GM12878 (cell line): ENCODE measurements around the gene COL28A1. TPM values are rescaled to one million over a fixed set of nuclear protein-coding genes. Genes with fewer than 3 reads are reported as not detected.

Source experiments
- ATAC-seq: fragments of 200-7000 bp; cut with Tn5 transposase; 3 replicates; pipeline ENCODE4 v1.9.1; 2020; ENCODE audit warnings: mild to moderate bottlenecking, moderate library complexity
- BruUV-seq: library from RNA; stranded (reverse); fragments of 400-500 nt; replicated peaks from 2 replicates; lab custom pipeline; 2021; lab: Mats Ljungman, UMichigan
- CTCF ChIA-PET: fragments of 300-600 bp; sonication (Branson Sonifier 250); formaldehyde crosslinking; extraction: SDS; loops from one replicate; lab custom pipeline; 2021; ENCODE audit warnings: inconsistent platforms; lab: Yijun Ruan, JAX
- POLR2A ChIA-PET: fragments of 350-600 bp; formaldehyde crosslinking; extraction: SDS; loops from one replicate; lab custom pipeline; 2021; ENCODE audit warnings: inconsistent platforms; lab: Charles Lee
- RAD21 ChIA-PET: fragments of 300-600 bp; sonication (Branson Sonifier 250); formaldehyde crosslinking; loops from one replicate; lab custom pipeline; 2023; ENCODE audit warnings: antibody characterized with exemption; ENCODE audit not compliant: unreplicated experiment; lab: Charles Lee
- SMC1A ChIA-PET: fragments of 300-600 bp; sonication (Branson Sonifier 250); formaldehyde crosslinking; loops from one replicate; lab custom pipeline; 2023; ENCODE audit not compliant: unreplicated experiment, uncharacterized antibody; lab: Charles Lee
- DNase-seq: peaks from one replicate; pipeline ENCODE4 v3.0.0-alpha.2; 2011; ENCODE audit warnings: low read depth, low spot score
- FAIRE-seq: peaks from 3 replicates; lab custom pipeline; 2011; peaks lifted over from hg19 to GRCh38; lab: Jason Lieb, UNC
- H2AFZ ChIP-seq: 2 replicates; pipeline ENCODE4 v1.6.0; 2011; ENCODE audit warnings: low read depth, low read length, control low read depth; ENCODE audit not compliant: control insufficient read depth
- H3K27ac ChIP-seq: 2 replicates; pipeline ENCODE4 v1.5.1; 2011; ENCODE audit warnings: control low read depth; ENCODE audit not compliant: control insufficient read depth, insufficient read depth
- H3K27me3 ChIP-seq, 2 experiments: replicated peaks in 1 of 2; 2 replicates each; pipeline versions ENCODE4 v1.6.0 to v1.6.1; 2011; ENCODE audit warnings: low read length in 1 of 2; ENCODE audit not compliant: control insufficient read depth in 2 of 2, insufficient read depth in 2 of 2
- H3K36me3 ChIP-seq, 2 experiments: 2 replicates each; pipeline ENCODE4 v1.5.1; 2011; ENCODE audit warnings: low read length in 1 of 2; ENCODE audit not compliant: control insufficient read depth in 2 of 2, insufficient read depth in 2 of 2
- H3K4me1 ChIP-seq: 2 replicates; pipeline ENCODE4 v1.6.1; 2011; ENCODE audit warnings: mild to moderate bottlenecking, low read length, moderate library complexity, mixed read lengths; ENCODE audit not compliant: control insufficient read depth, insufficient read depth
- H3K4me2 ChIP-seq: 2 replicates; pipeline ENCODE4 v1.6.0; 2011; ENCODE audit warnings: control low read depth; ENCODE audit not compliant: control insufficient read depth, insufficient read depth
- H3K4me3 ChIP-seq: fragments of 200-600 bp; sonication (generic); 2 replicates; pipeline ENCODE4 v1.5.1; 2016
- H3K79me2 ChIP-seq: 2 replicates; pipeline ENCODE4 v1.6.0; 2011; ENCODE audit warnings: low read length; ENCODE audit not compliant: control insufficient read depth, insufficient read depth
- H3K9ac ChIP-seq: 2 replicates; pipeline ENCODE4 v1.8.0; 2011; ENCODE audit warnings: low read length, control low read depth, mixed read lengths; ENCODE audit not compliant: control insufficient read depth, insufficient read depth
- H3K9me3 ChIP-seq: replicated peaks from 3 replicates; pipeline ENCODE4 v1.5.1; 2011; ENCODE audit warnings: mild to moderate bottlenecking, low read length; ENCODE audit not compliant: control insufficient read depth, insufficient read depth
- H4K20me1 ChIP-seq: 2 replicates; pipeline ENCODE4 v1.6.0; 2011; ENCODE audit not compliant: control insufficient read depth, insufficient read depth
- IKZF1 ChIP-seq: fragments of 450-650 bp; conservative IDR thresholded peaks from 2 replicates; pipeline ENCODE4 v1.6.1; 2017; ENCODE audit warnings: antibody characterized with exemption, mild to moderate bottlenecking
- MTA3 ChIP-seq: IDR thresholded peaks from 2 replicates; pipeline ENCODE4 v1.6.1; 2012; ENCODE audit warnings: low read length, inconsistent platforms, borderline replicate concordance
- RBBP5 ChIP-seq: fragments of 200-600 bp; sonication (generic); conservative IDR thresholded peaks from 2 replicates; pipeline ENCODE4 v1.6.1; 2016
- RELA ChIP-seq: fragments of 450-650 bp; IDR thresholded peaks from 2 replicates; pipeline ENCODE4 v1.8.0; 2014; ENCODE audit warnings: borderline replicate concordance; ENCODE audit not compliant: partially characterized antibody
- RFX5 ChIP-seq: IDR thresholded peaks from 2 replicates; pipeline ENCODE4 v1.6.1; 2011; ENCODE audit warnings: low read depth, low read length, improper control_type of control experiment
- TBL1XR1 ChIP-seq: IDR thresholded peaks from 2 replicates; pipeline ENCODE4 v1.6.1; 2012; ENCODE audit warnings: low read depth, low read length, improper control_type of control experiment
- ZNF622 ChIP-seq: fragments of 450-650 bp; IDR thresholded peaks from 2 replicates; pipeline ENCODE4 v1.6.1; 2017; ENCODE audit warnings: mild to moderate bottlenecking, inconsistent platforms
- ZSCAN29 ChIP-seq: fragments of 450-650 bp; IDR thresholded peaks from 2 replicates; pipeline ENCODE4 v1.6.1; 2017; ENCODE audit warnings: mild to moderate bottlenecking, moderate library complexity
- WGBS: methylation state at CpG from one replicate; pipeline ENCODE4 v1.1.6; 2016; ENCODE audit warnings: low lambda C conversion rate; ENCODE audit not compliant: insufficient replicate concordance, insufficient coverage; ENCODE audit errors: missing lambda C conversion rate; 5-methylcytosine and 5-hydroxymethylcytosine counted together
- in situ Hi-C: fragments of 300-500 bp; cut with MboI; formaldehyde crosslinking; loops from 9 replicates; pipeline ENCODE4 v1.14.3; 2018; ENCODE audit warnings: mixed read lengths
- intact Hi-C: fragments of 100-400 bp; cut with micrococcal nuclease; formaldehyde crosslinking; loops from one replicate; pipeline ENCODE4 v1.14.2; 2022; ENCODE audit not compliant: unreplicated experiment
- polyA plus RNA-seq, 11 experiments: library from polyadenylated mRNA; depleted of rRNA in 4 of 11; unstranded in 6 of 11; stranded (reverse) in 5 of 11; fragments of >200 nt; fragmentation: Nextera tagmentation in 4 of 11; fragmentation: Illumina TruSeq in 1 of 11; extraction: Ambion mirVana in 4 of 11; extraction: Trizol in 1 of 11; gene quantifications; 1 replicate in 1 of 11; 2 replicates in 10 of 11; pipeline versions ENCODE4 v1.2.1 to v1.2.3, GENCODE V29; 2011 to 2016; ENCODE audit warnings: inconsistent platforms in 2 of 11, missing spikeins in 2 of 11, low read depth in 1 of 11
- total RNA-seq, 4 experiments: library from RNA; depleted of rRNA in 3 of 4; stranded (reverse); fragments of >200 nt in 3 of 4; fragmentation: Illumina TruSeq in 1 of 4; extraction: Trizol in 1 of 4; gene quantifications; 2 replicates each; pipeline versions ENCODE4 v1.2.1 to v1.2.3, GENCODE V29; 2013 to 2021

Gene COL28A1
- total and polyA plus RNA-seq, 10 of the 15 experiments (the other 5 are each of a cell fraction or from before 2014, with no cell fraction given), result 0.05 to 0.22 TPM; not detected in 8

DNA sequence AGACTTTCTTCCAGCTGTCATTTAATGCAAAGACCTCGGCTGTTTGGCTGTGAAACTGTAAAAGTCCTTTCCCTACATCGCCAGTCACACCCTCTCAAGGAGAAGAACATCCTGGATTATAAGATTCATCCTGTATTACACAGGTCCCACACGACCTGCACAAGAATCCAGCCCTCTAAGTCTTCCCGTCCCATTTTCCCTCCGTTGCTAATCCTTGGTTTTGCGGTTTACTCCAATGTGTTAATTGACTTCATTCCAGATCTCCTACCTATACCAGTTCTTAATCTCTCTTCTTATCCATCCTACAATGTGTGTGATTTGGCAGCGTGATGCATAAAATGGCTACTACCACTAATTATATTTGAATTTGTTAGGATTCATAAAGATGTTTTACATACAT is 110.4 kb downstream of the COL28A1 start:
- H3K4me2 ChIP-seq, result no peak overlapping the region
- no peak for FAIRE-seq
- H3K9me3 ChIP-seq, result no peaks in the 10 kb centered on the region
- CTCF ChIA-PET, result interaction anchor here (0.6 to 4.9 kb wide), 19 partner anchors 9 to 870 kb away, joined by 3 to 31 read pairs (median 4); partner anchors contain the start of gene C1GALT1
- SMC1A ChIA-PET, result interaction anchor here (0.9 to 4.1 kb wide), 18 partner anchors 9 to 871 kb away, joined by 3 to 30 read pairs (median 4); partner anchors contain the start of genes C1GALT1 and UMAD1
- no TSS peak for BruUV-seq
- H3K27ac ChIP-seq, result no peak overlapping the region
- POLR2A ChIA-PET, result no interaction called here
- TF ChIP-seq TBL1XR1 (no peak), ZSCAN29 (no peak), RBBP5 (no peak), RFX5 (no peak), ZNF622 (no peak), RELA (no peak), MTA3 (no peak), IKZF1 (no peak)
- no peaks in the 10 kb centered on the region for H3K79me2 ChIP-seq
- no peak overlapping the region for H3K9ac ChIP-seq
- H3K4me3 ChIP-seq, result no peak overlapping the region
- H3K4me1 ChIP-seq, result no peaks in the 10 kb centered on the region
- in situ Hi-C loops, result loop anchor here (10.0 kb wide), 2 partner anchors 339 to 799 kb away; no protein-coding TSS in a partner anchor
- no peak for DNase-seq
- no peaks in the 10 kb centered on the region for H4K20me1 ChIP-seq
- RAD21 ChIA-PET, result interaction anchor here (1.0 to 2.1 kb wide), 5 partner anchors 242 to 871 kb away, joined by 4 to 13 read pairs (median 8); partner anchors contain the start of gene C1GALT1
- peak overlapping the region; percentile 27; the same call in 1 of the 2 replicates for H2AFZ ChIP-seq
- intact Hi-C loops, result loop anchor here (2.0 kb wide), 3 partner anchors 115 to 335 kb away; partner anchors contain the start of gene C1GALT1
- 91% methylated on average over 7 of the region's 7 CpGs for WGBS
- no peak for ATAC-seq
- no peaks in the 10 kb centered on the region; a peak in 1 of 4 replicates for H3K27me3 ChIP-seq
- no peaks in the 10 kb centered on the region for H3K36me3 ChIP-seq
